GM21723 (cell line): ENCODE measurements around the gene RGS3.

Source experiments
- ATAC-seq: cut with Tn5 transposase; IDR thresholded peaks from one replicate; pipeline ENCODE4 v1.9.1; 2021; ENCODE audit warnings: mild to moderate bottlenecking, moderate library complexity; ENCODE audit not compliant: unreplicated experiment

The RGS3 gene

DNA sequence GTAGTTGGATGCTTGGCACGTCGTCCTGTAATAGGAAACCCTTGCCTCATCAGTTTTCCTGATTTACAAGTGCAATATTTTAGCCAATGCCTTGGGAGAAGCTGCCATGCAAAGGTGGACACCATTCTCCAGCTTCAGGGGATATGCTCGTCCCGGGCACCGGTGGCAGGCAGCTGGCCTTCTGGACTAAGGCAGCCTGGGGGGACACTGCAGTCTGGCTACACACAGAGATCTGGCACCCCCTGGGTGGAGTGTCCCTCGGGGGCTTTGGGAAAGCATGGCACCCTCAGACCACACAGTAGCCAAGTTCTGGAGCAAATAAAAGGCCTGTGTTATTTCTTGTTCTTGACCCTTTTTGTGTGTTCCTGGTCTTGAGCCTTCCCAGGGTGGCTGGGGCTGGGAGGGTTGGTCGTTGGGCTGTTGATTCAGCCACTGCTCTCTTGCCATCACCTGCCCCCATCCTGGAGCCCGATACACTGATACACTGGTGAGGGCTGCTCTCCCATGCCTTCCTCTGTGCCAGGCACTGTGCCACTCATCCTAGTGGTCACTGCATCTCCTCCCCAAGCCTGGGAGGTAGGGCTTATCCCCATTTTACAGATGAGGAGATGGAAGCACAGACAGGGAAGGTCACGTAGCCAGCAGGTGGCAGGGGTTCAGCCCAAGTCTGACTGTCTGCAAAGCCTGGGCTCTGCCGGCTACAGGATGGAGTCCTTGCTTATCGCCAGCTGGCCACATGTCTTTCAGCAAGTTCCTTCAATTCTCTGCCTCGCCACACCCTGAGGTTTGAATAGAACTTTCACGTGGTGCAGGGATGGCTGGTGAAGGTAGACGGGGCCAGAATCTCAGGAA lies 134.1 kb downstream of the RGS3 start:
- no peak for ATAC-seq

- ATAC-seq = no peak
Observed at GRCh38 chr9:113598451-113598850, 134.9 kb downstream of the RGS3 start.

DNA sequence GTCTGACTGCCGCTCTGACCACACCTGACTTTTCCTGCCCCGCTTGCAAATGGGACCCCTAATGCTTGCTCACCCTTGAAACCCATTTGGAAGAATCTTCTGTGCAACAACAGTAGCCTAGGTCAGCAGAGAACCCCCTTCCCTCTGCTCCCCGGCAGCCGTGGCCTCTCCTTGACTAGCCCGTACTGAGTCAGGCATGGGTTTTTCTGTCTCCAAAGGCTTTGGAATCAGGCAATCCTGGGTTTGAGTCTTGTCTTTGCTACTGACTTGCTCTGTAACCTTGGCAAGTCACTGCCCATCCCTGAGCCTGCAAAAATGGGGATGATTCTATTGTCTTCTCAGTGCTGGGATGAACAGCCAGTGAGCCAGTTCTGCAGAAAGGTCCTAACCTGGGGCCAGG lies 135.4 kb downstream of the RGS3 start:
- ATAC-seq = no peak

DNA sequence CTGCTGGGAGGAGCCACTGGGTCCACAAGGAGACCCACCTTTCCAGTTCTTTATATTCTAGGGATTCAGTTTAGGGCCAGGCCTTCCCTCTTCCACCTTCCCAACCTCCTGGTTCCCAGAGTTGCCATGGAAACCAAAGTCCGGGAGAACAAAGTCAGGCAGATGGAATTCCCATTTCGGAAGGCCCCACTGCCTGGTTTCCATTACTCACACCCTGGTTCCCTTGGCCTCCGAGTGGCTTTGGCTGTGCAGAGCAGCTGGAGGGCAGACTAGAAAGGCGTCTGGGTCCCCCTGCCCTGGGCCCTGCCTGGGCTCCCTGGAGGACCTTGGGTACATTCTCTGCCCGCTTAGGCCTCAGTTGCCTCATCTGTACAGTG lies 136.1 kb downstream of the RGS3 start:
- no peak for ATAC-seq

- ATAC-seq = no peak
Observed at GRCh38 chr9:113600023-113600823, 136.7 kb downstream of the RGS3 start.

DNA sequence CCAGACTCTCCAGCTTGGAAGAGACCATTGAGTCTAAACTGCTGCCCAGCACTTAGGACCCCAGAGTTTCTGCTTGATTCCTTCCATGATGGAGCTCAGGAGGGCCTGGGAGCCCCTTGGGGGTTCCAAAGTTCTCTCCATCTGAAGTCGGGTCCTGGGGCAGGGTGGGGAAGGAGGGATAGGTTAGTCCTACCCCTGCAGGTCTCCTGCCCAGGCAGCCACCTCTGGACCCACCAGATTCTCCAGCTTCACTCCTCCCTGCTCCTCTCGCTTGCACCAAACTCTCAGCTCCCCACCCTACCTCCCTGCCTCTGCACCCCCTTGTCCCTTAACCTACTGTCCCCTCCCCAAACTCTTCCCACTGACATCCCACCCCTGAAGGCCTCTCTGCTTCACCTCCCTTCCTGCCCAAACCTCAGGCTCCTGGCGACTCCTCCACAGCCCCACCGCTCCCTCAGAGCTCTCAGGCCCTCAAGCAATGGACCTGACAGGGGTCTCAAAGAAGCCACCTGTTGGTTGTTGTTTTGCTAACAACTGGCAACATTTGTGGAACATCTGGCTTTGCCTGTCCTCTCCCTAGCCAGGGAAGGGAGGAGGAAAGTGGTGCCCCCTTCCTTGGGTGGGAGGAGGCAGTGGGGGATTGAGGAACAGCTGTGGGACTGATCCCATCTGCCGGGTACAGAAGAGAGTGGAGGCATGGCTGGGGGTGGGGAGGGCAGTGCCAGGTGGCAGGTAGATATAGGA lies 137.5 kb downstream of the RGS3 start:
- ATAC-seq = no peak

GRCh38 chr9:113601656-113602055 lies 138.1 kb downstream of the RGS3 start:
- no peak for ATAC-seq

- peak; percentile 85 for ATAC-seq
Observed at GRCh38 chr9:113602126-113603047, 138.9 kb downstream of the RGS3 start.

DNA sequence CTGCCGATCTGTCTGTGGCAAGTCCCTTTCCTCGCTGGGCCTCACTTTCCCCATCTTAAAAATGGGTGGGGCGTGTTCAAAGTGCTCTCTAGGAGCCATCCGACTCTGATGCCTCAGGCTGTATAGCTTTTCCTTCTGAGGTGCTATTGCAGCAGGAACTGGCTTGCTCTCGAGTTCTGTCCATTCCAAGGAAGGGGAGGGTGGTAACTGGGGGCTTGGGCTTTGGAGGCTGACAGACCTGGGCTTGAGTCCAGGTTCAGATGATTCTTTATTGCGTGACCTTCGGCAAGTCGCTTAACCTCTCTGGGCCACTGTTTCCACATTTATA lies 139.5 kb downstream of the RGS3 start:
- ATAC-seq = no peak

GRCh38 chr9:113603773-113604172 lies 140.2 kb downstream of the RGS3 start:
- ATAC-seq = no peak

DNA sequence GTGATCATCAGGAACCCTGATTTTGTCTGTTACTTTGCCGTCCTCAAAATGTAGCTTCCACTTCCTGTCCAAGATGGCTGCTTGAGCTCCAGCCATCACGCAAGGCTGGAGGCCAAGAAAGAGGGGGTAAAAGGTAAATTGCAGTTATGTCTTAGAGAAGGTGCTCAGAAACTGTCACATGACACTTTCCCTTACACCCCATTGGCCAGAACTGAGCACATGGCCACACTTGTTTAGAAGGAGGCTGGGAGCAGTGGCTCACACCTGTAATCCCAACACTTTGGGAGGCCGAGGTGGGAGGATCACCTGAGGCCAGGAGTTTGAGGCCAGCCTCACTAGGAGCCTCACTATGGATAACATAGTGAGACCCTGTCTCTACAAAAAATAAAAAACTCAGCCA lies 140.9 kb downstream of the RGS3 start:
- ATAC-seq = no peak

- no peak for ATAC-seq
Observed at GRCh38 chr9:113606510-113606909, 143.0 kb downstream of the RGS3 start.

DNA sequence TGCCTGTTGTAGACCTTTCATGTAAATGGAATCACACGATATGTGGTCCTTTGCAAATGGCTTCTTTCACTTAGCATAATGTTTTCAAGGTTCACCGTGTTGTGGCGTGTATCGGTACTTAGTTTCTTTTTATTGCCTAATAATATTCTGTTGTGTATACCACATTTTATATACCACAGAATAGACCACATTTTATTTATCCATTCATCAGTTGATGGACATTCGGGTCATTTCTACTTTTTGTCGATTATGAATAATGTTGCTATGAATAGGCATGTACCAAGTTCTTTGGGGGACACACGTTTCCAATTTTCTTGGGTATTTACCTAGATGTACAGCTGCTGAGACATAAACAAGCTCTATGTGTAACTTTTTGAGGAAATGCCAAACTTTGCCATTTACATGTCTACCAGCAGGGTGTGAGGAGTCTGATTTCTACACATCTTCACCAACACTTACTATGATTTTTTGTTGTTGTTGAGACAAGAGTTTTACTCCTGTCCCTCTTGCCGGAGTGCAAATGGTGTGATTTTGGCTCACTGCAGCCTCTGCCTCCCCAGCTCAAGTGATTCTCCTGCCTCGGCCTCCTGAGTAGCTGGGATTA lies 144.7 kb downstream of the RGS3 start:
- ATAC-seq = no peak

DNA sequence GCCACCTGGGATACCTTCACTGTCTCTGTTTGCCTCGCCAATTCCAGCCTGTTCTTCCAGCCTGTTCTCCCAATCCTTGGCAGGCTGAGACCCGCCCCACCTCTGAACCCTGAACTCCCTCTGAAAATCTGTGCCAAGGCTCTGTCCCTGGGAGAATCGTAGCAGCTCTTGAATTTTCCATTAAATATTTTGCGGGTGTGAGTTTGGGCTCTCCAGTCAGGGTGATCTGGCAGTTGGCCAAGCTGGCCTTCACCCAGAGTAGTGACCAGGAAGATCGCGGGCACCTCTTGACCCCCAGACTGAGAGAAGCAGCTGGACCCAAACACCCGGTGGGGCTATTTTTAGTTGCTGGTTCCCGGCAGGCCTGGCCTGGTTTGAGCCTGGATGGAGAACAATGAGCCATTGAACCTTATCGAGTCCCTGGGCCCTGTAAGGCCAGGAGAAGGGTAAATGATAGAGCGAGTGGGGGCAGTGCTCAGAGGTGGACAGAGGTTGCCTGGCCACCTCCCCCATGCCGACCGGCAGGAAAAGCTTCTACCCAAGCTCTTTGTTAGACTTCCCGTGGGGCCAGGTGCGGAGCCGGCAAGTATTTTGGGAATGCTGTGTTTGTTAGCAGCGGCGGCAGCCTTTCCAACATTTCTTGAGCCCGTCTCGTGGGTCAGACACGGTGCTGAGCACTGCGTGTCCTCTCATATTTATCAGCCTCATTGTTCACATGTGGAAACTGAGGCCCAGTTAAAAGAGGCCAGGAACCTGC lies 146.2 kb downstream of the RGS3 start:
- no peak for ATAC-seq

DNA sequence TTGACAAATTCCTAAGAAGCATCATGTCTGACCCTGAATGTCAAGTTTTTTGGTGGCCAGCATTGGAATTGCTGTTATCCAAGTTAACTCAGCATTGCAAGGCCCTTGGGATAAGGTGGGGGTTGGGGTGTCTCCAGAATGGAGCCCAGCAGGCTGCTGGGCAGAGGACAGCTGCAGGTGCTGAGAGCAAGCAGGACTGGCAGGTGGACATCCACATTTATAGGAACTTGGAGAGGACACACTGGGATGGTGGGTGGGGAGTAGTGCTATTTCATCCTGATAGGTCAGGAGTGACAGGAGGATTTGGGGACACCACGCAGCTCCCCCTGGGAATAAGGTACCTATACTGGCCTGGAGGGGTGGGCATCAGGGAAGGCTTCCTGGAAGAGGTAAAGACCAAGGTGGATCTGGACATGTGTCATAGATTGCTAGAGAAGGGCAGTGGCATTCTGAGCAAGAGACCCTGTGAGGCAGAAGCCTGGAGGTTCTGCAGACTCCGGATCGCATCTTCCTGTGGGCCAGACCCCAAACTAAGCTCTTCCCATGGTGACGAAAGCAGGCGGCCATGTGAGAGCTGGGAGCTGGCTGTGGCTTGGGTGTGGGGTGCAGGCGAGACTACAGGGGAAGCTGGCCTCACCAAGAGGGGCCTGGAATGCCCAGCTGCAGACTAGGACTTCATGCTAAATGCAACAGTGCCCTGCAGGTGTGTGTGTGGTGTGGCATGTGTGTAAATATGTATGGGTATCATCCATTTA lies 148.1 kb downstream of the RGS3 start:
- no peak for ATAC-seq

DNA sequence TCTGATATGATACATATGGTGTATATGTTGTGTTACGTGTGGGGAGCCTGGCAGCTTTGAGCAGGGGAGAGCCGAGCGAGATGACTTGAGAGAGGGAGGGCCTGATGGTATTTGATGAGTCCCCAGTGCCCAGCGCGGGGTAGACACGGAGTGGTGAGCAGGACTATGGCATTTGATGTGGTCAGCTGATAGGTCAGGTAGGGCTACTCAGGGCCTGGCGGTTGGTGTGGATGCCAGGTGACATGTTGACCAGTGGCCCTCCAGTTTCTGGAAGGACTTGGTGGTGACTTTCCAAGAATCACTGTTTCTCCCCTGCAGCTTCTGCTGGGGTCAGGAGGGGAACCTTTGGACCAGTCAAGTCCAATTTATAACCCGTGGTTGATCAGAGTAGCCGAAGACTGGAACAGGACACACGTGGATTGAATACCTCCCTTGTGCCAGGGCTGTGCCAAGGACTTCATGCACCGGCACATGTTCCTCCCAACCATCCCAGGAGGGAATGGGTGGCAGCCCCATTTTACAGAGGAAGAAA lies 148.8 kb downstream of the RGS3 start:
- ATAC-seq = no peak

DNA sequence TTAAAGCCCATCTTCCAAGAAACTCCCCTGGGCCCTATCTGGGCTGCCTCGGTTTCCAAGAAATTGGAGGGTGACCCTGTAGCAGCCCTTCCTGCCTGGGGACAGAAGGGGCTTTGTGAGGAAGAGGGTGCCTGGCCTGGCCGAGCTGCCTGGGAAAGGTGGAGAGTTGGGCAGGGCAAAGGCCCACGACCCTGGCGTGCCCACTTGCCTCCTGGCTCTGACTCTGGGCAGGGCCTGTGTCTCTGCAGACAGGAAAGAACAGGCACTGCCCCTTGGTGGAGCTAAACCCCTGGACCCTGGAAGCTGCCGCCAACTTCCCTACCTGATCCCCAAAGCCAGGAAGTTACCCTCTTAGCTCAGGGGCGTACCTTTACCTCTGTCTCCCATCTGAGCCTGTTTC lies 149.3 kb downstream of the RGS3 start:
- ATAC-seq = no peak

- ATAC-seq = no peak
Observed at GRCh38 chr9:113613815-113614413, 150.4 kb downstream of the RGS3 start.
